SIG-M5 (cell line): Measurements from ENCODE around the gene RAB38.

Source experiments
- DNase-seq: peaks from one replicate; lab custom pipeline; 2025; lab: John Stamatoyannopoulos, UW

Gene RAB38

GRCh38 chr11:88174709-88175568 is at the start of gene RAB38:
TSS of gene RAB38 (minus strand) at chr11:88175443. CDS start at chr11:88175384, 59 bp downstream.
- no peak for DNase-seq

DNA sequence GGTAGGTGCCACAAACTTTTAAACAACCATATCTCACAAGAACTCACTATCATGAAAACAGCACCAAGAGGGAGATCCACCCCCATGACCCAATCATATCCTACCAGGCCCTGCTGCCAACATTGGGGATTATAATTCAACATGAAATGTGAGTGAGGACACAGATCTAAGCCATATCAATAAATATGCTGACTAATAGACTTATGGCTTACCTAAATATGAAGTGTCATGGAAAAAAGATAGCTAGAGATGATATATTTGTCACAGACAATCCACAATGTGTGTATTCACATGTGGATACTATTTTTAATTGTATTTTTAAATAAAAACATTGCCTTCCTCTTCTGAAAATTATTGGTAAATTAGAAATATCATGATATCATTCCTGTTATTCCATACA is 38.2 kb upstream of the RAB38 start:
- DNase-seq = no peak

- no peak for DNase-seq
Observed at GRCh38 chr11:88212300-88212699, 37.1 kb upstream of the RAB38 start.

- no peak for DNase-seq
Observed at GRCh38 chr11:88208745-88209144, 33.5 kb upstream of the RAB38 start.

DNA sequence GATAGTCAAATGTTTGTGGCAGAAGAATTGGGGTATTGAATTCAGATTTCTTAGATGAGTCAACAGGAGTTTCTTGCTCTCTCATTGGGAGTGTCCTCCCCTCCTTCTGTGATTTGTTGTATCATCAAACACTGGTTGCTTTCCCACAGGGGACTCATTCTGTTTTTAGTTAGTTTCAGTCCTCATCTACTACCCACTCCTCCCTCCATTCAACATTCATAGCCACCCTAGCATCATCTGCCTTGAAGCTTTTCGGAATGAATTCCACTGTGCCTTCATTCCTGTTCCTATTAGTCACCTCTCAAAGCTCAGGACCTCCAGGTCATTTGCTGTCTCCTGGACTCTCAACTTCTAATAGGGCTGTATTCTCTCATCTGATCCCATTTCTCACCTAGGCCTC is 31.5 kb upstream of the RAB38 start:
- no peak for DNase-seq

GRCh38 chr11:88204353-88204752 is 29.1 kb upstream of the RAB38 start:
- no peak for DNase-seq

GRCh38 chr11:88203604-88204003 is 28.4 kb upstream of the RAB38 start:
- DNase-seq = no peak

DNA sequence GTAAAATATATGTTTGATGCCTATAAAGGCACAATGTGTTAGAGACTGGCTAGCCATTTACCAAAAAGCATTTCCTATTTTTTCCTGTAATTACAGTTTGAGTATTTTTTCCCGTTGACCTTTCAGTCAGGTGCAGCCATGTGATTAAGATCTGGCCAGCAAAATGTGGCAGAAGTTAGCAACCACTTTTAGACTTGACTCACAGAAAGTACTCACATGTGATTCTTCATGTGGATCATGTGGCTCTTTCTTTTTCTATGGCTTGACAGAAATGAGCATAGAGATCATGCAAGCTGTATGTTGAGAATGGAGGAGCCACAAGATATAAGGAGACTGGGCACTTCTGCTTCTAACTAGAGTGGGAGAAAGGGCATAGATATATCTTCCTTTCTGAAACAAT is 27.3 kb upstream of the RAB38 start:
- no peak for DNase-seq

DNA sequence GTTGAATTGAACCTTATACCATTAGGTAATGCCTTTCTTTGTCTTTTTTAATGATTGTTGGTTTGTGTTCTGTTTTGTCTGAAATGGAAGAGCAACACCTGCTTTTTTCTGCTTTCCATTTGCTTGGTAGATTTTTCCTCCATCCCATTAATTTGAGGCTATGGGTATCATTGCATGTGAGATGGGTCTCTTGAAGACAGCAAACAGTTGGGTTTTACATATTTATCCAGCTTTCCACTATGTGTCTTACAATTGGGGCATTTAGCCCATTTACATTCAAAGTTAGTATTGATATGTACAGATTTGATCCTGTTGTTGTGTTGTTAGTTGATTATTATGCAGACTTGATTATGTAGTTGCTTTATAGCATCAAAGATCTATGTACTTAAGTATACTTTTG is 21.1 kb upstream of the RAB38 start:
- DNase-seq = no peak

DNA sequence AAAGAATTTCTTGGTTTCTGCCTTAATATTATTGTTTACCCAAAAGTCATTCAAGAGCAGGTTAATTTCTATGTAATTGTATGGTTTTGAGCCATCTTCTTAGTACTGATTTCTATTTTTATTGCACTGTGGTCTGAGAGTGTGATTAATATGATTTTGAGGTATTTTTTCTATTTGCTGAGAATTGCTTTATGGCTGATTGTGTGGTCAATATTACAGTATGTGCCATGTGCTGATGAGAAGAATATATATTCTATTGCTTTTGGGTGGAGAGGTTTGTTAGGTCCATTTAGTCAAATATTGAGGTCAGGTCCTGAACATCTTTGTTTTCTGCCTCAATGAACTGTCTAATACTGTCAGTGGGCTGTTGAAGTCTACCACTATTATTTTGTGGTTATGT is 20.7 kb upstream of the RAB38 start:
- no peak for DNase-seq

DNA sequence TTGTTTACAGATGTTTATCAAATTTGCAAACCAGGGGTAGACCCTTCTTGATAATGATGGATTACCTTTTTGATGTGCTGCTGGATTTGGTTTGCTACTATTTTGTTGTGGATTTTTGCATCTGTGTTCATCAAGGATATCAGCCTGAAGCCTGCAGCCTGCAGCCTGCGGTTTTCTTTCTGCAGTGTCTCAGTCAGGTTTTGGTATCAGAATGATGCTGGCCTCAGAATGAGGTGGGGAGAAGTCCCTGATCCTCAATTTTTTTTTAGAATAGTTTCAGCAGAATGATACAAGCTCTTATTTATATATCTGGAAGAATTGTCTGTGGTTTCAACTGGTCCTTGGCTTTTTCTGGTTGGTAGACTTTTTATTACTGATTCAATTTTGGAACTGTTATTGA is 19.7 kb upstream of the RAB38 start:
- DNase-seq = no peak

- no peak for DNase-seq
Observed at GRCh38 chr11:88193278-88193677, 18.0 kb upstream of the RAB38 start.

- no peak for DNase-seq
Observed at GRCh38 chr11:88188932-88189253, 13.7 kb upstream of the RAB38 start.

DNA sequence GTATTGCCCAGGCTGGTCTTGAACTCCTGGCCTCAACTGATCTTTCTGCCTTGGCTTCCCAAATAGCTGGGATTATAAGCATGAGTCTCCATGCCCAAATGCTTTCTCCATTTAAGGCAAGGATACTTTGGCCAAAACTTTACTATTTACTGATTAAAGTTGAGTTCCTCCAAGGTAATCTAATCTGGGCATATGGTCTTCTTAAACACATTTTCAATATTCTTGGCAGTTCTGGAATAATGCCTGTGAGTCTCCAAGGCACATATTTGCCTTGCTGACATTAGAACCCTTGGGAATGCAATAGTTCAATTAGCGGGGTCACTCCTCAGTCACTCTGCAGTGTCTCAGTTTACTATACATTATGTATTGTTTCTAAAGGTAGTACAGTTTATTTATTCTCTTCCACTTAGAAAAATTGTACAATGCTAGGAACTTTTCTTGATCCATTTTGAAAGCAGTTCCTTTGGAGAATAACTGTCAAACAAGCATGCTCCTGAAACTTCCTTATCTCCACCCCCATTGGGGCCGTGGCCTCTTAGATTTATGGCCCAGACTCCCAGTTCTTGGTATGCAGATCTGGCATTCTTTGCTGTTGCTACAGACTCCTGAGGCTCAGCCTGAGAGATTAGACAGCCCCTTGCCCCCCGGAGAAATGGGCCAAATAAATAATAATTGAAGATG is 13.1 kb upstream of the RAB38 start:
- DNase-seq = no peak

DNA sequence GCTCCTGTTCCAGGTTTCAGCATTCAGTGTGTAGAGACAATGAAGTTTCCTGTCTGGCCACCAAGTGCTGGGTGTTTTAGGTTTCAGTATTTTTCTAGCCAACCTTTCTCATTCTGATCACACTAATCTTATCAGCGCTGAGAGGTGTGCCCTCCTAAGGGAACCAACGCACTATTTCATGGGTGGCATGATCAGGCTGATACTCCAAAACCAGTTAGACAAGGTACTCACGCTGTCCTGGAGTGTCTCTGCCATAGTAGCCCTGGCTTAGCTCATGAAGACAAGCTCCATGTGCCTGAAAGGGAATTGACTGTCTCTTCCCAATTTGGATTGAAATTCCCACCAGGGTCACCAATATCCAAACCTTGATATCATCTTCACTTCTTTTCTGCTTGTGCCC is 8.0 kb upstream of the RAB38 start:
- no peak for DNase-seq

- no peak for DNase-seq
Observed at GRCh38 chr11:88181776-88182175, 6.5 kb upstream of the RAB38 start.

- DNase-seq = no peak
Observed at GRCh38 chr11:88179971-88180629, 4.9 kb upstream of the RAB38 start.

DNA sequence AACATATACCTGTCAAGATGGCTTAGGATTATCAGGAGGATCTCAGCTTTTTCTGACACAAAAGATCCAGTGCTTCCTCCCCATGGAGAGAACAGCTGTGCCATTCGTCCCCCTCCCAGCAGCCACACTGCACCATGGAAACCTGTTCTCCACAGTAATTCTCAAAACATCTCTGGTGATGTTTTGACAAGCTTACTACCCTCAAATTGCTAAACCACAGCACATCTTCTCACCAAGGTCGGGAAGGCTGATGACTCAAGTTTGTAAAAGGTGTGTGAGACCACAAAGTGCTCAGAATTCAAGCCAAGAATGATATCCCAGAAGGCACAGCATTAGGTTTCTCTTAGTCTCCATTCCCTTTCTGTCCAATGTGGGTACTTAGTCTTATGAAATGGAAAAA is 3.9 kb upstream of the RAB38 start:
- DNase-seq = no peak

GRCh38 chr11:88178191-88178590 is 2.9 kb upstream of the RAB38 start:
- DNase-seq = no peak

GRCh38 chr11:88175569-88176075 is 379 bp upstream of the RAB38 start:
- no peak for DNase-seq

DNA sequence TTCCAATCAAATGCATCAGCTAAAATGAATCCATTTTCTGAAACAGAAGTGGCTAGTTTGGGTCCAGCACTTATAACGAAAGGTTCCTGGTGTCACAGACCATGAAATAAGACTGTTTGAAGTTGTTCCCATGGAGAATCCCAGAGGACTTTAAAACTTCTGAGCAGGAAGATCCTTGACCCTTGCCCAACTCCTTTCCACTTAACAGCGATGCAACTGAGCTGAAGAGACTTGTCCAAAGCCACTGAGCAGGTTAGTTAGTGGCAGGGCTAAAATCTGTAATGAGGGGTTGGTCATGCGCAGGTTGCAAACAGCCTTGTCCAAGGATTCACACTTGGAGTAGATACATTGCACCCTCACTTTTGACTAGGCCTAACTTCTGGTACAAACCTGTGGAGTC is 1.3 kb downstream of the RAB38 start:
- no peak for DNase-seq

DNA sequence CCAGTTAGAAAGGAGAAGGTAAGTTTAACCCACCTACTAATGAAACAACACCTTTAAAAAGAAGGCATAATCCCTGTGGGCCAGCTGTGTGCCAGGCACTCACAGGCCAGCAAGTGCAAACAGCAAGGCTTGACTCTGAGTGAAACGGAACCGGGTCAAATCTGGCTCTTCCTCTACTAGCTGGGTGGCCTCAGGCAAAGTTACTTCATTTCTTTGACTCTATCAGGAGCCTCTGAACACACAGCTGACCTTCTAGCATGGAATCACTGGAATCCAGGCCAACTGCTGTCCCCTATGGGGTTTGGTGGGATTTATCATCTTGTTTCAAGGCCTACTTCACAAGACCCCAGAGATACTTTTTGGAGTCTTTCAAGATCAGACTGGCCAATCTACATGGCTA is 3.3 kb downstream of the RAB38 start:
- no peak for DNase-seq

- no peak for DNase-seq
Observed at GRCh38 chr11:88170673-88171072, 4.6 kb downstream of the RAB38 start.
